Ovary (tissue), 3 donors: ENCODE results near the gene KAT6B.

Source experiments
- CTCF ChIP-seq, 3 donors: fragments of 450-650 bp in 2 of 3; fragments of 200-600 bp in 1 of 3; IDR thresholded peaks; one replicate each; pipeline versions ENCODE4 v1.5.1 to v1.8.0; 2016 to 2022; ENCODE audit warnings: antibody characterized with exemption in 3 of 3, mild to moderate bottlenecking in 1 of 3
- EP300 ChIP-seq: sonication (generic); formaldehyde crosslinking; IDR thresholded peaks from one replicate; pipeline ENCODE4 v1.6.1; 2017; ENCODE audit warnings: antibody characterized with exemption
- POLR2A ChIP-seq: fragments of 450-650 bp; IDR thresholded peaks from one replicate; pipeline ENCODE4 v1.6.1; 2017; ENCODE audit warnings: antibody characterized with exemption, mild to moderate bottlenecking, moderate library complexity
- donor health status: DM: no; HTN: no; CAD: no.

GRCh38 chr10:74992068-74992467 lies 165.7 kb downstream of the KAT6B start:
- no peak for TF ChIP-seq CTCF (IDR thresholded peaks at IDR 0.05)
- TF ChIP-seq POLR2A: no peak
- TF ChIP-seq EP300: no peak
